Lower leg skin (tissue), 4 donors: Measurements from ENCODE around the gene RNF111. TPM values are rescaled to one million over a fixed set of nuclear protein-coding genes. Genes with fewer than 3 reads are reported as not detected.

Source experiments
- DNase-seq, 2 donors: peaks; one replicate each; pipeline ENCODE4 v3.0.0-alpha.2; 2019; ENCODE audit warnings: low spot score in 2 of 2
- H3K4me3 ChIP-seq: fragments of 200-600 bp; sonication (generic); 2 replicates; pipeline ENCODE4 v1.5.1; 2017; ENCODE audit warnings: mild to moderate bottlenecking, low read depth; ENCODE audit not compliant: poor library complexity, severe bottlenecking
- POLR2A ChIP-seq, 2 donors: fragments of 450-650 bp; IDR thresholded peaks; one replicate each; pipeline ENCODE4 v1.6.1; 2016 to 2017; ENCODE audit warnings: antibody characterized with exemption in 2 of 2, mild to moderate bottlenecking in 1 of 2, moderate library complexity in 1 of 2
- WGBS, 2 donors: methylation state at CpG; one replicate each; pipeline ENCODE4 v1.1.5; 2018; 5-methylcytosine and 5-hydroxymethylcytosine counted together
- intact Hi-C: fragments of 100-400 bp; cut with DNase I; formaldehyde crosslinking; loops from one replicate; pipeline ENCODE4 v1.15.0; 2023; ENCODE audit warnings: low total_unique reads
- total RNA-seq, 4 donors: library from RNA; depleted of rRNA; stranded (reverse); fragments of >200 nt; gene quantifications; one replicate each; pipeline ENCODE4 v1.1.0, GENCODE V29; 2016
- TF ChIP-seq, protein P1 (sequence below), 3 donors: fragments of 450-650 bp; IDR thresholded peaks; one replicate each; pipeline ENCODE4 v1.5.1; 2016; ENCODE audit warnings: antibody characterized with exemption in 3 of 3, mild to moderate bottlenecking in 3 of 3, moderate library complexity in 2 of 3

Gene RNF111
- total RNA-seq, 4 donors from 2014 or later = 14.9 to 27.9 (median 22.6) TPM

DNA sequence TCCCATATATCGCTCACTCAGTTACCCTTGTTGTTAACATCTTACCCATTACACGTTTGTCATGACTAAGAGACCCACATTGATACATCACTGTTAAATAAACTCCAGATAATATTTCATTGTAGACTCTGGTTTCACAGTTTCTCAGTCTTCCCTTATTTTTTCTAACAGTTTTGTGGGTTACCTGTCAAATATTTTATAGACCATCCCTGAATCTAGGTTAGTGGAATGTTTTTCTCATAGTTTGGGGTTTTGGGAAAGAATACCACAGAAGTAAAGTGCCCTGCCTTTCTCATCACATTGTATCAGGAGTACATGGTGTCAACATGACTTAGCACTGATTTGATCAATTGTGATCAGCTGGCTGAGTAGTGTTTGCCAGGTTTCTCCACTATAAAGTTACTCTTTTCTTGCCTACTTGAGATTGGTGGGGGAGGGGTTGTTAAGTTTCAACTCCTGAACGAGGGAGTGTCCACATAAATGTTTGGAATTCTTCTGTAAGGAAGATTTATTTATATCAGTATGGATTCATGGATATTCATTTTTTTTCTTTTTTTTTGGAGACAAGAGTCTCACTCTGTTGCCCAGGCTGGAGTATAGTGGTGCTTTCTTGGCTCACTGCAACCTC is 25.9 kb downstream of the RNF111 start:
- intact Hi-C loops = no loop called here
- WGBS, 2 donors = 84 to 86% methylated on average over 3 of the region's 3 CpGs
- DNase-seq = no peak
- no peak overlapping the region for H3K4me3 ChIP-seq
- TF ChIP-seq POLR2A (IDR thresholded peaks at IDR 0.05) = no peak
- TF ChIP-seq, protein P1, sequence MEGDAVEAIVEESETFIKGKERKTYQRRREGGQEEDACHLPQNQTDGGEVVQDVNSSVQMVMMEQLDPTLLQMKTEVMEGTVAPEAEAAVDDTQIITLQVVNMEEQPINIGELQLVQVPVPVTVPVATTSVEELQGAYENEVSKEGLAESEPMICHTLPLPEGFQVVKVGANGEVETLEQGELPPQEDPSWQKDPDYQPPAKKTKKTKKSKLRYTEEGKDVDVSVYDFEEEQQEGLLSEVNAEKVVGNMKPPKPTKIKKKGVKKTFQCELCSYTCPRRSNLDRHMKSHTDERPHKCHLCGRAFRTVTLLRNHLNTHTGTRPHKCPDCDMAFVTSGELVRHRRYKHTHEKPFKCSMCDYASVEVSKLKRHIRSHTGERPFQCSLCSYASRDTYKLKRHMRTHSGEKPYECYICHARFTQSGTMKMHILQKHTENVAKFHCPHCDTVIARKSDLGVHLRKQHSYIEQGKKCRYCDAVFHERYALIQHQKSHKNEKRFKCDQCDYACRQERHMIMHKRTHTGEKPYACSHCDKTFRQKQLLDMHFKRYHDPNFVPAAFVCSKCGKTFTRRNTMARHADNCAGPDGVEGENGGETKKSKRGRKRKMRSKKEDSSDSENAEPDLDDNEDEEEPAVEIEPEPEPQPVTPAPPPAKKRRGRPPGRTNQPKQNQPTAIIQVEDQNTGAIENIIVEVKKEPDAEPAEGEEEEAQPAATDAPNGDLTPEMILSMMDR (IDR thresholded peaks at IDR 0.05) = no peak

DNA sequence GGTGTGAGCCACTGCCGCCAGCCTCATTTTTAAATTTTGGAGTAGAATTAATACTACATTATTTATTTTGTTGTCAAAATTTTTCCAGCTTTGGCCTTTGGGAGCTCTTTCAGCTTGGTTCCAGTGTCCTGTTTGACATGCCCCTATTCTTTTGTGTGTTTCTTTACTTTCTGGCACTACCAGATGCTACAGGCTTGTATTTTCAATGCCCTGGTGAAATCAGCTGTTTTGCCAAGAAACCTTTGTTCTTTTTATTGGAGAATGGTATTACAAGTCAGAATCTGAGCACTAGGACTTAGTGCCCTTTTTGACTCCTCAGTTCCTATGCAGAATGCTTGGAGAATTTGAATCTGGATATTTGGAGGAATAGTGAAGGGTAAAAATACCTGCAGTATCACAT is 26.6 kb downstream of the RNF111 start:
- WGBS, 2 donors = 93 to 100% methylated on average over 1 of the region's 1 CpG
- intact Hi-C loops = no loop called here

DNA sequence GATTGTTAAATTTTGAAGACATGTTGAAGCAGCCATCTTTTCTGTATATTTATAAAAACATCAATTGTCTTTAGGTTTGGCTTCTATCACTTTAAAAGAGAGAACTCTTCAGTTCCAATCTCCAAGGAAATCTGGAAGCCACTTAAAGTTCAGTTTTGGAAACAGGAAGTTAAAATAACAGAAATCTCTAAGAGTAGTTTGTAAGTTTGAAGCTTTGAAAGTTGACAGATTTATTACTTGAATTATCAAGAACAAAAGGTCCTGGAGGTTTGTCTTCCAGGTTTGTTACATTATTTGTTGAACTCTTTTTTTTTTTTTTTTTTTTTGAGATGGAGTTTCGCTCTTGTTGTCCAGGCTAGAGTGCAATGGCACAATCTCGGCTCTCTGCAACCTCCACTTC is 30.0 kb downstream of the RNF111 start:
- WGBS, 2 donors = 95 to 97% methylated on average over 2 of the region's 2 CpGs
- TF ChIP-seq POLR2A (IDR thresholded peaks at IDR 0.05) = no peak
- TF ChIP-seq, protein P1 (IDR thresholded peaks at IDR 0.05) = no peak

More for the DNA sequence above, 26.6 kb downstream of the RNF111 start:
- no peak for TF ChIP-seq POLR2A (IDR thresholded peaks at IDR 0.05)
- TF ChIP-seq, protein P1 (IDR thresholded peaks at IDR 0.05) = no peak
- no peak overlapping the region for H3K4me3 ChIP-seq
- DNase-seq = no peak

DNA sequence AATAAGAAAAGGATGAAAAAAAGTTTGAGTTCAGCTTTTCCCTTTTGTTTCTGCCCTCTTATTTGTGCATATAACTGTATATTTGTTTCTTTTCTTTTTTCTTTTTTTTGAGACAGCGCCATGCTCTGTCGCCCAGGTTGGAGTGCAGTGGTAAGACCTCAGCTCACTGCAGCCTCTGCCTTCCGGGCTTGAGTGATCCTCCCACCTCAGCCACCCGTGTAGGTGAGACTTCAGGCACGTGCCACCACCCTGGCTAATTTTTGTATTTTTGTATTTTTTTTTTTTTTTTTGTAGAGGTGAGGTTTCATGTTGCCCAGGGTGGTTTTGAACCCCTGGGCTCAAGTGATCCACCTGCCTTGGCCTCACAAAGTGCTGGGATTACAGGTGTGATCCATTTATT is 31.4 kb downstream of the RNF111 start:
- no peak overlapping the region for H3K4me3 ChIP-seq
- intact Hi-C loops = no loop called here
- WGBS, 2 donors = 88 to 93% methylated on average over 5 of the region's 5 CpGs
- TF ChIP-seq, protein P1 (IDR thresholded peaks at IDR 0.05) = no peak
- no peak for TF ChIP-seq POLR2A (IDR thresholded peaks at IDR 0.05)
- no peak for DNase-seq

More for the DNA sequence above, 30.0 kb downstream of the RNF111 start:
- DNase-seq = no peak
- intact Hi-C loops = no loop called here
- H3K4me3 ChIP-seq = no peak overlapping the region

DNA sequence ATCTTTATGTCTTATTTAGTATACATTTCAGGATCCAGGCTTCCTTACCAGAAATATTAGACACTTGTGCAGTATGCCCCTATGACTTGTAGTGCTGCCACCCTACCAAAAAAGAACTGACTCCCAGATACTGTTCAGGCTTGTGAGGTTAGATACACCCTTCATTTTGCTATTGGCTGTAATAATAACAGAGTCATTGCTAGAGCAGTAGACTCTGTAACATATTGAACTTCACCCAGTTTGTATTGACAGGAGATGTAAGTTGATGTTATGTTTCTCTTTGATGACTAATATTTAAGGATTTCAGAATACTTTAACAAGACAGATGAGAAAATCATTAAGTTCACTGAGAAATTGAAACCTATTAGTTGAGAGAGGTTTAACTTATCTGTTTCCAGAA is 32.9 kb downstream of the RNF111 start:
- intact Hi-C loops = no loop called here
- DNase-seq = no peak

More for the DNA sequence above, 32.9 kb downstream of the RNF111 start:
- TF ChIP-seq, protein P1 (IDR thresholded peaks at IDR 0.05) = no peak
- TF ChIP-seq POLR2A (IDR thresholded peaks at IDR 0.05) = no peak
- no peak overlapping the region for H3K4me3 ChIP-seq
